IMR-90 (cell line): ENCODE measurements around the gene PNKP. TPM values are rescaled to one million over a fixed set of nuclear protein-coding genes. Genes with fewer than 3 reads are reported as not detected.

Source experiments
- ATAC-seq: fragments of 200-7000 bp; cut with Tn5 transposase; 2 replicates; pipeline ENCODE4 v1.9.1; 2020; ENCODE audit warnings: low read depth, mild to moderate bottlenecking, moderate library complexity
- BruUV-seq: library from RNA; stranded (reverse); fragments of 400-500 nt; replicated peaks from 2 replicates; lab custom pipeline; 2021; lab: Mats Ljungman, UMichigan
- CTCF ChIA-PET: fragments of 300-600 bp; formaldehyde crosslinking; extraction: SDS; loops from one replicate; lab custom pipeline; 2021; ENCODE audit warnings: antibody characterized with exemption; lab: Yijun Ruan, JAX
- POLR2A ChIA-PET: fragments of 300-600 bp; sonication (Branson Sonifier 250); formaldehyde crosslinking; loops from one replicate; lab custom pipeline; 2022; ENCODE audit warnings: antibody characterized with exemption; ENCODE audit not compliant: unreplicated experiment; lab: Charles Lee
- DNase-seq: peaks from one replicate; pipeline ENCODE4 v3.0.0; 2013
- H2AFZ ChIP-seq: replicated peaks from 2 replicates; pipeline ENCODE3; 2013; ENCODE audit warnings: low read length, mild to moderate bottlenecking; ENCODE audit not compliant: poor library complexity
- H2AK5ac ChIP-seq: 2 replicates; pipeline ENCODE4 v1.6.1; 2013; ENCODE audit warnings: low read depth, low read length, inconsistent platforms
- H2AK9ac ChIP-seq: replicated peaks from 2 replicates; pipeline ENCODE3; 2013; ENCODE audit warnings: mild to moderate bottlenecking, low read depth, low read length, moderate library complexity; ENCODE audit not compliant: poor library complexity
- H2BK120ac ChIP-seq: 2 replicates; pipeline ENCODE4 v1.6.1; 2013; ENCODE audit warnings: low read depth, low read length, inconsistent platforms
- H2BK15ac ChIP-seq: 3 replicates; pipeline ENCODE4 v1.6.1; 2013; ENCODE audit warnings: low read depth, low read length, inconsistent platforms
- H2BK20ac ChIP-seq: 2 replicates; pipeline ENCODE4 v1.6.1; 2013; ENCODE audit warnings: low read depth, mild to moderate bottlenecking, inconsistent platforms, low read length, moderate library complexity
- H2BK5ac ChIP-seq: 2 replicates; pipeline ENCODE4 v1.6.1; 2013; ENCODE audit warnings: mild to moderate bottlenecking, low read depth, low read length, inconsistent platforms; ENCODE audit not compliant: poor library complexity, severe bottlenecking
- H3K14ac ChIP-seq: replicated peaks from 2 replicates; pipeline ENCODE4 v1.6.1; 2013; ENCODE audit warnings: low read depth, low read length, inconsistent platforms
- H3K18ac ChIP-seq: 2 replicates; pipeline ENCODE4 v1.6.1; 2013; ENCODE audit warnings: low read depth, low read length, control low read depth
- H3K23ac ChIP-seq: 2 replicates; pipeline ENCODE4 v1.6.1; 2013; ENCODE audit warnings: low read depth, low read length, inconsistent platforms
- H3K27ac ChIP-seq: 2 replicates; pipeline ENCODE4 v1.5.1; 2013; ENCODE audit warnings: mild to moderate bottlenecking, control low read depth, low read length; ENCODE audit not compliant: insufficient read depth
- H3K27me3 ChIP-seq: 2 replicates; pipeline ENCODE4 v1.6.1; 2013; ENCODE audit warnings: low read length; ENCODE audit not compliant: control insufficient read depth, insufficient read depth
- H3K36me3 ChIP-seq: 2 replicates; pipeline ENCODE4 v1.6.1; 2013; ENCODE audit warnings: low read length, mixed read lengths; ENCODE audit not compliant: control insufficient read depth, insufficient read depth
- H3K4ac ChIP-seq: 2 replicates; pipeline ENCODE4 v1.6.1; 2013; ENCODE audit warnings: low read depth, low read length, inconsistent platforms
- H3K4me1 ChIP-seq: 2 replicates; pipeline ENCODE4 v1.6.1; 2013; ENCODE audit warnings: low read length, mixed read lengths; ENCODE audit not compliant: control insufficient read depth, insufficient read depth
- H3K4me2 ChIP-seq: 2 replicates; pipeline ENCODE4 v1.6.1; 2013; ENCODE audit warnings: low read depth, mild to moderate bottlenecking, control low read depth, low read length, moderate library complexity
- H3K4me3 ChIP-seq: 2 replicates; pipeline ENCODE4 v1.5.1; 2013; ENCODE audit warnings: low read depth, mild to moderate bottlenecking, control low read depth, low read length, moderate library complexity; ENCODE audit not compliant: insufficient read depth
- H3K56ac ChIP-seq: 2 replicates; pipeline ENCODE4 v1.6.1; 2013; ENCODE audit warnings: low read length, inconsistent platforms; ENCODE audit not compliant: insufficient read depth; ENCODE audit errors: extremely low read depth
- H3K79me1 ChIP-seq, 2 experiments: 2 replicates each; pipeline ENCODE4 v1.6.1; 2013; ENCODE audit warnings: low read length in 2 of 2, inconsistent platforms in 1 of 2, low read depth in 1 of 2
- H3K9ac ChIP-seq: 2 replicates; pipeline ENCODE4 v1.6.1; 2013; ENCODE audit warnings: low read depth, low read length, control low read depth
- H3K9me1 ChIP-seq: 2 replicates; pipeline ENCODE4 v1.6.1; 2013; ENCODE audit warnings: low read length, inconsistent platforms; ENCODE audit not compliant: insufficient read depth
- H3K9me3 ChIP-seq: 2 replicates; pipeline ENCODE4 v1.6.1; 2013; ENCODE audit warnings: low read length; ENCODE audit not compliant: control insufficient read depth, insufficient read depth
- H4K20me1 ChIP-seq: 2 replicates; pipeline ENCODE4 v1.6.1; 2013; ENCODE audit warnings: low read length, inconsistent platforms; ENCODE audit not compliant: insufficient read depth
- H4K5ac ChIP-seq: 2 replicates; pipeline ENCODE4 v1.6.1; 2013; ENCODE audit warnings: mild to moderate bottlenecking, low read depth, low read length, control low read depth
- H4K8ac ChIP-seq, 2 experiments: 2 replicates each; pipeline ENCODE4 v1.6.1; 2013; ENCODE audit warnings: low read depth in 2 of 2, low read length in 2 of 2, control low read depth in 1 of 2, inconsistent platforms in 1 of 2
- H4K91ac ChIP-seq: 2 replicates; pipeline ENCODE4 v1.6.1; 2013; ENCODE audit warnings: low read depth, low read length, inconsistent platforms; ENCODE audit not compliant: insufficient read depth
- BHLHE40 ChIP-seq: fragments of 150-350 bp; IDR thresholded peaks from 2 replicates; pipeline ENCODE4 v1.6.1; 2016; ENCODE audit warnings: mild to moderate bottlenecking, low read depth, low read length
- CTCF ChIP-seq: conservative IDR thresholded peaks from 2 replicates; pipeline ENCODE4 v1.5.1; 2012; ENCODE audit warnings: mild to moderate bottlenecking, low read depth, low read length, improper control_type of control experiment
- RAD21 ChIP-seq: IDR thresholded peaks from 2 replicates; pipeline ENCODE4 v1.6.1; 2012; ENCODE audit warnings: low read length, improper control_type of control experiment
- RFX5 ChIP-seq: IDR thresholded peaks from 2 replicates; pipeline ENCODE4 v1.8.0; 2012; ENCODE audit warnings: low read depth, mild to moderate bottlenecking, low read length, moderate library complexity
- WGBS, 2 experiments: methylation state at CpG; one replicate each; pipeline versions ENCODE4 v1.1.5 to v1.1.7; 2013; ENCODE audit warnings: missing lambda C conversion rate in 2 of 2; ENCODE audit not compliant: insufficient read length in 1 of 2; ENCODE audit errors: extremely low coverage in 2 of 2; 5-methylcytosine and 5-hydroxymethylcytosine counted together
- dilution Hi-C: fragments of 300-500 bp; cut with HindIII; formaldehyde crosslinking; loops from one replicate; pipeline ENCODE4 v1.14.3; 2018; ENCODE audit warnings: low sequenced_read_pairs; ENCODE audit not compliant: unreplicated experiment
- in situ Hi-C: fragments of 300-500 bp; cut with MboI; formaldehyde crosslinking; loops from 3 replicates; pipeline ENCODE4 v1.14.3; 2019; ENCODE audit warnings: low sequenced_read_pairs, inconsistent platforms, mixed read lengths
- intact Hi-C: fragments of 100-400 bp; cut with micrococcal nuclease; formaldehyde crosslinking; loops from 2 replicates; pipeline ENCODE4 v1.10.0; 2022
- polyA plus RNA-seq, 3 experiments: library from polyadenylated mRNA; depleted of rRNA; stranded (reverse); fragments of >200 nt; gene quantifications; 2 replicates each; pipeline ENCODE4 v1.2.3, GENCODE V29; 2012; ENCODE audit warnings: low replicate concordance in 1 of 3
- total RNA-seq: library from RNA; depleted of rRNA; stranded (reverse); fragments of >200 nt; gene quantifications from 2 replicates; pipeline ENCODE4 v1.2.3, GENCODE V29; 2012

Gene PNKP
- total and polyA plus RNA-seq, 2 of the 4 experiments (the other 2 are of a cell fraction) = 14.2 to 25.0 TPM

DNA sequence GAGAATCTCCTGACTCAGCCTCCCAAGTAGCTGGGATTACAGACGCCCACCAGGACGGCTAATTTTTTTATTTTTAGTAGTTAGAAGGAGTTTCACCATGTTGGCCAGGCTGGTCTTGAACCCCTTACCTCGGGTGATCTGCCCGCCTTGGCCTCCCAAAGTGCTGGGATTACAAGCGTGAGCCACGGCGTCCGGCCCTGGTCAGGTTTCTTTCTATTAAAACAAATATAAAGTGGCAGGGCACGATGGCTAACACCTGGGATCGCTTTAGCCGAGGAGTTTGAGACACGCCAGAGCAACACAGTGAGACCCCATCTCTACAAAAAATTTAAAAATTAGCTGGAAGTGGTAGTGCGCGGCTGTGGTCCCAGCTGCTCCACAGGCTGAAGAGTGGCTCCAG is 50.8 kb downstream of the PNKP start:
- Histone ChIP-seq H3K4me1 (peaks cover 6% of the 10 kb centered on the region), H4K5ac (no peak overlapping the region), H2BK15ac (no peak overlapping the region), H2BK5ac (no peak overlapping the region), H3K79me1 (peaks cover 20 to 38% of the 10 kb centered on the region in 2 experiments), H3K4me2 (no peak overlapping the region), H3K56ac (no peak overlapping the region), H3K4ac (no peak overlapping the region), H3K27me3 (no peaks in the 10 kb centered on the region), H3K18ac (no peak overlapping the region; the same call in 1 of the 2 replicates), H3K36me3 (peaks cover 1% of the 10 kb centered on the region; the same call in 1 of the 2 replicates), H3K14ac (no peak overlapping the region), H2AK9ac (no peak overlapping the region), H3K27ac (peak overlapping the region; percentile 38; the same call in 1 of the 2 replicates), H3K9me1 (peaks cover 15% of the 10 kb centered on the region), H3K23ac (no peak overlapping the region), H3K9me3 (no peaks in the 10 kb centered on the region), H2BK120ac (no peak overlapping the region), H2BK20ac (no peak overlapping the region), H3K9ac (no peak overlapping the region), H4K91ac (no peak overlapping the region), H3K4me3 (no peak overlapping the region), H2AFZ (peak overlapping the region; percentile 35), H2AK5ac (no peak overlapping the region), H4K20me1 (0 out of 2 replicates have a peak, but pooled peaks cover 5% of the 10 kb centered on the region), H4K8ac (0 out of 4 replicates have a peak overlapping the region, but pooled peaks of 1 of the 2 experiments have one; percentile 30)
- in situ Hi-C loops (no loop called here), intact Hi-C loops (loop anchor here (10.0 kb wide), 1 partner anchor 102 kb away; no protein-coding TSS in a partner anchor), dilution Hi-C loops (no loop called here)
- TF ChIP-seq CTCF (no peak), BHLHE40 (no peak), RAD21 (no peak), RFX5 (no peak)
- BruUV-seq = no TSS peak
- ATAC-seq (no peak), DNase-seq (no peak)
- WGBS, 2 experiments = no CpG with 5 or more reads among the region's 14 CpGs
- POLR2A ChIA-PET = no interaction called here
- CTCF ChIA-PET = no interaction called here
